GM21381 (cell line): ENCODE results near the gene NPFFR1.
A peak's percentile ranks its signal among the peaks of the same experiment; 100 is the strongest.

Source experiments
- ATAC-seq: cut with Tn5 transposase; IDR thresholded peaks from one replicate; pipeline ENCODE4 v1.9.1; 2021; ENCODE audit warnings: mild to moderate bottlenecking, moderate library complexity; ENCODE audit not compliant: unreplicated experiment

NPFFR1 gene

DNA sequence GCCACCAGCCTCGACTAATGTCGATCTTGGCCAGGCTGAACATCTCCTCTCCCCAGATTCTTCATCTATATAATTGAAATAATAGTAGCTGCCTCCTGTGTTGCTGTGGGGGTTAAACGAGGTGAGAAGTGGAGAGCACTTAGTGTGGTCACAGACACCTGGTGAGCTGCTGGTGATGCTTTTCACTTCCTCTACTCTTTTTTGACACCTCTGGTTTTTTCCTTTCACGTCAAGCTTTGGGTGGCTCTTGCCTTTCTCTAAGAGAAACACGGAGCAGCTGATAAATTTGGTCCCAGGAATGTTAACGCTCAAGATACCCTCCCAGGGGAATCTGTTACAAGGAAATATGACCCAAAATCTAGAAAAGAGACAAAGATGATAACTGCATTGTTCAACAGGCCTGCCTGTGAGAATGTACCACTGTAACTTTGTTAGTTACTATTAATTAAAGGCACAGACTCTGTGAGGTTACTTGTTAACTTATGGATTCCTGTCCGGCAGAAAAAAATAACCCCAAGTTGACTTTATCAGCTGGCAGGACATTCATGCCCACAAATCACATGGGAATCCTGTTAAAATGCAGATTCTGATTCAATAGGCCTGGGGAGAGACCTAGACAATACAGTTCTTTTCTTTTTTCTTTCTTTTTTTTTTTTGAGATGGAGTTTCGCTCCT, 9.5 kb upstream of the NPFFR1 start:
- peak; percentile 87 for ATAC-seq

DNA sequence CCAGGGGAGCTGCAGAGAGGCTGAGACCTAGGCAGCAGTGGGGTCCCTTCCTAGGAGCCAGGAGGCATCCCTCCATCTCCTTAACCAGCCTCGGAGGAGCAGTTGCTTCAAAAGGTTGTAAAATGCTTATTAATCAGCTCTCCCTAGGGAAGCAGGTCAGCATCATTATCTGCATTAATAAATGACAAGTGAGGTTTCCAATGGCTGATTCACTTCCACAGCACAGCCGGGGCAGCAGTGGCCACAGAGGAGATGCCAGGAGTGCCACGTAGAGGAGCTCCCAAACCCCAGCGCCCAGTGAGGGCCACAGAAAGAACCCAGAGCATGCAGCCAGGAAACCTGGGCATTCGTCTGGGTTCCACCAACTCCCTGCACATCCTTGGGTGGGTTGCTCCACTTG, 8.2 kb upstream of the NPFFR1 start:
- no peak for ATAC-seq

DNA sequence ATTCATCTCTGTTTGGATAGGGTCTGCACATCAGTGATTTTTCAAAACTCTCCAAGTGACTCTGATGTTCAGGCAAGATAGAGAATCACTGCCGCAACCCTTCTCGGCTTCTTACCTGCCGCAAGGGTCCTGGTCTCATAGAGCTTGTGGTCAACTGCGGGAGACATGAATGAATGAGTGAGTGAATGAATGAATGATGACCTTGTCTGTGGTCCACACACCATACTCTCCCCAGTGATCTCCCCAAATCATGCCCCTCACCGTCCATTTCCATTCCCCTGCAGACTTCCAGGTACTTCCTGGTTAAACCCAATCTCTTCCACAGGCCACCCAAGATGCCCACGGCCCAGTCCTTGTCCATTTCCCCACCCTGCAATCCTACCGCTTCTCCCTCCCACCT, 5.9 kb upstream of the NPFFR1 start:
- ATAC-seq, result no peak

DNA sequence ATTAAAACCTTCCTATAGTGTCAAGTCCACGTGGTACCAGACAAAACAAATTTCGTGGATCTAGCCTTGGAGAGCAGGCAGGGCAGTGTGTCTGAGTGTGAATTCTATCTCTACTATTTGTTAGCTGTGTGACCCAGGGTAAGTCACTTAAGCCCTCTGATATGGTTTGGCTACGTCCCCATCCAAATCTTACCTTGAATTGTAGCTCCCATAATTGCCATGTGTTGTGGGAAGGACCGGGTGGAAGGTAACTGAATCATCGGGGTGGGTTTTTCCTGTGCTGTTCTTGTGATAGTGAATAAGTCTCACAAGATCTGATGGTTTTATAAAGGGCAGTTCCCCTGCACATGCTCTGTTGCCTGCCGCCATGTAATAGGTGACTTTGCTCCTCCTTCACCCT, 2.8 kb upstream of the NPFFR1 start:
- no peak for ATAC-seq

DNA sequence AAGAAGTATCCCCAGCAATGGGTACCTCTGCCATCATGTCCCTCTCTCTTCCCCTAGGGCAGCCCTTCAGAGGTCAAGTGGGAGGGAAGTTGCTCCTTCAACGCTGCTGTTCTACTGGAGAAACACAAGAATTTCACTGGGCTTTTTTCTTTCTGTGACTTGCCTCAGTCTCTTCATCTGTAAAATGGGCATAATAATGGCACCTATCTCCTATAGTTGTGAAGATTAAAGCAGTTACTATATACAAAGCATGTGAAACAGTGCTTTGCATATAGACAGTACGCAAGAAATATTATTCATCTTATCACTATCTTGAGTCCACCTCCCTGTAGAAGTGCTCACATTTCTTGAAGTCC, 1.6 kb upstream of the NPFFR1 start:
- ATAC-seq, result no peak

DNA sequence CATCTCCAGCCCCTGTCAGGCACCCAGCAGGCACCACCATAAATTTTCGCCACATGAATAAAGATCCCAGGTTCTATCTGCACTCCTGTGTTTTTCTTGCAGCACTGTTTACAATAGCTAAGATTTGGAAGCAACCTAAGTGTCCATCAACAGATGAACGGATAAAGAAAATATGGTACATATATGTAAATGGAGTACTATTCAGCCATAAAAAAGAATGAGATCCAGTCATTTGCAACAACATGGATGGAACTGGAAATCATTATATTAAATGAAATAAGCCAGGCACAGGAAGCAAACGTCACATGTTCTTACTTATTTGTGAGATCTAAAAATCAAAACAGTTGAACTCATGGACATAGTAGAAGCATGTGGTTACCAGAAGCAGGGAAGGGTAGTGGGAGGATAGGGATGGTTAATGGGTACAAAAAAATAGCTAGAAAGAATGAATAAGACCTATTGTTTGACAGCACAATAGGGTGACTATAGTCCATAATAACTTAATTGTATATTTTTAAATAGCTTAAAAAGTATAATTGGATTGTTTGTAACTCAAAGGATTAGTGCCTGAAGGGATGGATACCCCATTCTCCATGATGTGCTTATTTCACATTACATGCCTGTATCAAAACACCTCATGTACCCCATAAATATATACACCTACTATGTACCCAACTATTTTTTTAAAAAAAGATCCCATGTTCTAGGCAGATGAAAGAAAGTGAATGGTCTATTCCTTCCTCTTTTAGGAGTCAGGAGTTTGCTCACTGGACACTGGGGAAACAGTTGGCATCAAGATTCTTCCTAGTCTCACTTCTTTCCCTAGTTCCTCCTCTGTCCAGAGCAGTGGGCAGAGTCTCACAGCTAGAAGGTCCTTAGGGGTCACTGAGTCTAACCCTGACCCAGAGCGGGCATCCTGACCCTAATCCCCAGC, 1.0 kb upstream of the NPFFR1 start:
- no peak for ATAC-seq

DNA sequence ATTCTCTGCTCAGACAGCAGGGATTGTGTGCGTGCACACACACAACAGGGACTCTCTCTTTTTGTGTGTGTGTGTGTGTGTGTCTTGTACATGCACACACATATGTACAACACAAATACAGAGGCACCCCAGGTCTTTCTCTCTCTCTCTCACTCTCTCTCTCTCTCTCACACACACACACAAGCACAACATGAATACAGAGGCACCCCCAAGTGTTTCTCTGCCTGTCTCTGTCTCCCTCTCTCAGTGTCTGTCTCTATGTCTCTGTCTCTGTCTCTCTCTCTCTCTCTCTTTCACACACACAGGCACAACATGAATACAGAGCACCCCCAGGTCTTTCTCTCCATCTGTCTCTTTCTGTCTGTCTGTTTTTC, 746 bp downstream of the NPFFR1 start:
- ATAC-seq, result no peak

DNA sequence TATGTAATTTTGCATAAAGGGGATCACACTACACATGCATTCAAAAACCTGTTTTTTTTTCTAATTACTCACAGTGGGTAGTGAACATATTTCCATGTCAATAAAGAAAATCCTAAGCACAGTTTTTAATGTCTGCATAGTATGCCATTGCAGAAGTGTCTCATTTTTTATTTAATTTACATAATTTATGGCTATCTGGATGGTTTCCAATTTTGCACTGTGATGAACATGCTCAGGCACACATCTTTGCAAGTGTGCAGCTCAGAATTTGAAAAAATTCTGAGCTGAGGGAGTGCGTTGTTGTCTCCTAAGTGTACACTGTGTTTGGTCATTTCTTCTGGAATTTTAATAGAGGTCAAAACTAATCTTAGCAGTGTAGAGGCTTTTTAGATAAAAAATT, 2.2 kb downstream of the NPFFR1 start:
- ATAC-seq, result no peak

DNA sequence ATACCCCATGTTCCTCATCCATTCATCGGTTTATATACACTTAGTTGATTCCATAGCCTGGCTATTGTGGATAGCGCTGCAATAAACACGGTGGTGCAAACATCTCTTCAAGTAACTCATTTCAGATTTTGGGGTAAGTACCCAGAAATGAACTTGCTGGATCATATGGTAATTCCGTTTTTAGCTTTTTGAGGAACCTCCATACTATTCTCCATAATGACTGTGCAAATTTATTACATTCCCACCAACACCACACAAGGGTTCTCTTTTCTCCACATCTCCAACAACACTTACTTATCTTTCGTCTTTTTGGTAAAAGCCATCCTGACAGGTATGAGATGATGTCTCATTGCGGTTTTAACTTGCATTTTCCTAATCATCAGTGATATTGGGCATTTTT, 3.7 kb downstream of the NPFFR1 start:
- ATAC-seq, result no peak

DNA sequence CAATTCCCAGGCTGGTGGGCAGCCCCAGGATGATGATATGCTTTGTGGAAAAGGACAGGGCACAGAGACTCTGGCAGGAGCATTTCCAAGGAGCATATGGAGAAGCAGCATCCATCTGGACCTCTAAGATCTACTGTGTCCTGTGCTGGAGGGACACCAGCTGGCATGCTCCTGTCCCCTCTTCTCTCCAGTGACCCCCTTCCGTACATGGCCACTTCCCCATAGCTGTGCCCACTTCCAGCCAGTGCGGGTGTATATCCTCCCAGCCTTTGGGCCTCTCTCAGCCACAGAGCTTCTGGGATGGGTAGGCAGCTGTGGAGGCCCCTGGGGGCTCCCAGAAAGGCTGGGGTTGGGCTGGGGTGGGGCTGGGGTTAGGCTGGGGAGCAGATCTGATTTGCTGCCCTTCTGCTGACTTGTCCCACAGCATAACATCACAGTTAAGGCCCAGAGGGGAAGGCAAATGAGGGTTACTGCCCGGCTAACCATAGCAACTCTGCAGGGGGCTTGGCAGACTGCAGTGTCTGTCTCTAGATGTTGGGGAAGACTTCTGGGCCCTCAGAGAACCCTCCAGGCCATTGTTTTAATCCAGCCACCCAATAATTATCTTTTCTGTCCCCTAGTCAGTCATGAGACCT, 6.3 kb downstream of the NPFFR1 start:
- no peak for ATAC-seq

DNA sequence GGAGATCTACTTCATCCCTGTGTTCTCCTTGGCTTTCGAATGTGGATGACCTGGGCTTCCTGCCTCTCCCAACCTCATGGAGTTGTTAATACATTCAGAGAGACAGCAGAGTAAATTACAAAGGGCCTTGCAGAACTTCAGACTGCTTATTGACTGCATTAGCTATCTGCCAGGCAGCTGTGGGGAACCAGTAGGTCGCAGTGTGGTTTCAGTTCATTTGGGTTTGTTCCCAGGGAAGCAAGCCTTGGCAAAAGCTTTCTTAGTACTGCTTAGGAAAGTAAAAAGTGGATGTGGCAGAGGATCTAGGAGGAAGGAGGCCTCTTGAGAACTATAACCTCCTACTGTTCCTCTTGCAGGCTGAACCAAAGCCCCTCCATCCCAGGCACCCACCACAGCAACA, 9.2 kb downstream of the NPFFR1 start:
- ATAC-seq, result no peak

DNA sequence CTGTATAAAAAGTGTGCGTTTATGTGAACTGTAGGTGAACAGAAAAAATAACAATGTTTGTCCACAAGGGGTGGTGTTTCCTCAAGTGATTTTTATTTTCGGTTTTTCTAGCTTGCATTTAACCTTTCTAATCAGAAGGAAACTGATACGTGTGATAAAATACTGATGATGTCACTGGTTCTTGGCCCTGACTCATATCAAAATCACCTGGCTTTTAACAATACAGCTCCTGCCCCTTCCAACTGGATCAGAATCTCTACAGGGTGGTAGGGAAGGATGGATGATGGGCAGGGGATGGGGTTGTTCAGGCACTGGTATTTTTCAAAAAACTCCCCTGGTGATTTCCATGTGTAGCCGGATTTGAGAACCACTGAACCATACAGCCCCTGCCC, 10.9 kb downstream of the NPFFR1 start:
- ATAC-seq, result no peak

DNA sequence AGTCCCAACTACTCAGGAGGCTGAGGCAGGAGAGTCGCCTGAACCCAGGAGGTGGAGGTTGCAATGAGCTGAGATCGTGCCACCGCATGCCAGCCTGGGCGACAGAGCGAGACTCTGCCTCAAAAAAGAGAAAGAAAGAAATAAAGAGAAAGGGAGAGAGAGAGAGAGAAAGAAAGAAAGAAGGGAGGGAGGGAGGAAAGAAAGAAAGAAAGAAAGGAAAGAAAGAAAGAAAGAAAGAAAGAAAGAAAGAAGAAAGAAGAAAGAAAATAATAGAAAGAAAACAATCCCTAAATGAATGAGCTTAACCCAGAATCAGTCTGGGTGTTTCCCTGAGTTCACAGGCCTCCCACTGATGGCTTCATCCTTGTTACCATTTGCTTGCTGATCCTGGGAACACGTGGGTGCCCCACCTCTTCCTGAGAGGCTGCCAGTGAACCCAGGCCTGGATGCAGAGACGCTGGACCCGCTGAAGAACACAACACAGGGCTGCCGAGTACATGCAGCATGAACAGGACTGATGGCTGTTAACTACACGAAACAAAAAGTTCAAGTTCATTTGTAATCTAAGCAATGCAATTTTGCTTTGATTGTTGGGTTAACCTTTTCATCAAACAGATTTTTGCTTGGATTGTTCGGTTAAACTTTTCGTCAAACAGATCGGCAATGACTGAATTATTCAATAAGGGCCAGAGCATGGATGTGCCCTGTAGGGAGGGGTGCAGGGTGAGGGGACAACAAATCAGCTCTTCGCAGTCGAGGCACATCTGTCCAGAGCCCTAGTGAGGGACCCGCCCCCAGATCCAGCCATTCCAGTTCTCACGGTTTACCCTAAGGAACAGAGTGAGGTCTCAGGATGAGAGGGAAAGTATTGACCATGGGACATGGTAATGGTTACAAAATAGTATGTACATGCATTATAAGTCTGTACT, 11.5 kb downstream of the NPFFR1 start:
- no peak for ATAC-seq

DNA sequence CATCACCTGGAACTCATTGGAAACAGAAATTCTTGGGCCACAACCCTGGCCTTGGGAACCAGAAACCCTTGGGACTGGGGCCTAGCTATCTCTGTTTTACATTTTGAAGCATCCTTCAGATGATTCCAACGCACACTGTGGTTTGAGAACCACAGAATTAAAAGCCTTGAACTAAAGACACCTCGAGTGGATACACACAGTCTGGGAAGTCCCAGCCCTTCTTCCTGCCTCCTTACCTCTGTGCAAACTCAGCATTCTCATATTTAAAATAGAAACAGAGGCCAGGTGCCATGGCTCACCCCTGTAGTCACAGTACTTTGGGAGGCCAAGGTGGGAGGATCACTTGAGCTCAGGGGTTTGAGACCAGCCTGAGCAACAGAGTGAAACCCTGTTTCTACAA, 12.9 kb downstream of the NPFFR1 start:
- no peak for ATAC-seq

DNA sequence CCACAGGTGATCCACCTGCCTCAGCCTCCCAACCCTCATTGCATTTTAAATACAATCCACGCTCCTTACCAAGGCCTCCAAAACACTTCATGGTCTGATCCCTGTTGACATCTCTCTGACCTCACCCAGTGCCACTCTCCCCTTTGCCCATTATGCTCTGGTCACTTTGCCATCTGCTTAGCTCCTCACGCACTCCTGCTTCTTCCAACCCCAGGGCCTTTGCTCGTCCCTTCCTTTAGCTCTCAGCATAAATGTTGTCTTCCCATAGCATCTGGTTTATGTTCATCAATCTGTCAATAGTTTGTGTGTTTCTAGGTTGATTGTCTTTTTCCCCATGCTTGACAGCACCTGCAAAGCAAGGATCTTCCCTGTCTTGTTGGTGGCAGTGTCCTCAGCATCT, 14.1 kb downstream of the NPFFR1 start:
- no peak for ATAC-seq

DNA sequence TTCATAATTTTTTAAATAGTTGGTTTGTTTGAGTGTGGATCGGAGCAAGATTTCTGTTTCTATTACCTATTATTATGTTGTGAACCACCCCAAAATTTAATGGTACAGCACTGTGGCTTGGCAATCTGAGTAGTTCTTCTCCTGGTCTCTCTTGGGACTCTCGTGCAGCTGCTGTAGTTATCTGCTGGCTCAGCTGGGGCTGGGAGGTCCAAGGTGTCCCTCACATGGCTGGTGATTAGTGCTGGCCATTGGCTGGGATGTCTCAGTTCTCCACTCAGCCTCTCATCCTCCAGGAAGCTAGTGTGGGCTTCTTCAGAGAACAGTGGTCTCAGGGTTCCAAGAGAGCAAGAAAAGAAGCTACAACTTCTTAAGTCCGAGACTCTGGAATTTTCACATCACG, 15.4 kb downstream of the NPFFR1 start:
- ATAC-seq, result no peak

DNA sequence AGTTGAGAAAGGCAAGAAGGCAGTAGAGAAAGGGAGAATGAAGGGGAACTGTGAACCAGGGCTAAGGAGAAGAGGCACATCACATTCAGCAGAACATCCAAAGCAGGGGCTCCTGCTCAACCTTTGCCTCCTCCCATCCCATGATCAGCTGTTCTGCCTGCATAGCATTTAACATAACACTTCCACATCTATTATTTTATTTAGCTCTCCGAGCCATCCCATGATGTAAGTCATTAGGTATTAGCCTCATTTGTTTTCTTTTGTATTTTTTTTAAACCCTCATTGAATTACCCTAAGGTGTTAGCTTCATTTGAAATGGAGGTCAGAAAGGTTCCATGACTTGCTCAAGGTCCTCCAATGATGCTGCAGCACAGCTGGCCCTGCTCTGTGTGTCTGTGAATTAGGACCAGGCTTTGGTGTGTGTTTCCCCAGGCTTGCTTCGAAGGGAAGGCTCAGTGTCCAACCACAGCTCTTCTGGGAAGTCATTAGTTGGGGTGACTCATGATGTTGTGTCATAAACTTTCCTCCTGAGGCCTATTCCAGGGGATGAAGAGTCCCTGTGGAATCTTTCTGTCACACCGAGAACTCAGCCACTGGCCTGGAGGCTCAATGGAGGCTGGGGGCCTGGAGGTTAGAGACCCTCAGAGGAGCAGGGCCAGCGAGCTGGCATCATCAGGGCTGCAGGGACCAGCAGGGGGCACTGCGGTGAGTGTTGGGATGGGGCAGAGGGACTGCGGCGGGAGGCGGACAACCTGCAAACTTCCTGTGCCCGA, 16.5 kb downstream of the NPFFR1 start:
- no peak for ATAC-seq

DNA sequence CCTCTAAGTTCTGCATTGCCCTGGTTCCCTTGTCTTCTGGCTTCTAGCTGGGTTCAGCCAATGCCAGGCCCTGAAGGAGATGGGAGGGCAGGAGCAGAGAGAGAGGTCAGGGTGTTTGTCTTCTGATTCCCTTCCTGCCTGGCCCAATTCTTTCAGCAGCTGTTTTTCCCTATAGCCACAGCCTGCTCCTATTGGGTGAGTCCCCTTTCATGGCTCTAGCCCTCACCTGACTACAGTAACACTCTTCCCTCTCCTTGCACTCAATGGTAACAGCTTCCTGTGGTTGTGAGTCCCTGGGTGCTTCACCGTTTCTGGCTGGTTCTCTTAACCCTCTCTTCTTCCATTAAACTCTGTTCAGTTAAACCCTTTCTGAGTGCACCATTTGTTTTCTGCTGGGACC, 17.1 kb downstream of the NPFFR1 start:
- no peak for ATAC-seq

DNA sequence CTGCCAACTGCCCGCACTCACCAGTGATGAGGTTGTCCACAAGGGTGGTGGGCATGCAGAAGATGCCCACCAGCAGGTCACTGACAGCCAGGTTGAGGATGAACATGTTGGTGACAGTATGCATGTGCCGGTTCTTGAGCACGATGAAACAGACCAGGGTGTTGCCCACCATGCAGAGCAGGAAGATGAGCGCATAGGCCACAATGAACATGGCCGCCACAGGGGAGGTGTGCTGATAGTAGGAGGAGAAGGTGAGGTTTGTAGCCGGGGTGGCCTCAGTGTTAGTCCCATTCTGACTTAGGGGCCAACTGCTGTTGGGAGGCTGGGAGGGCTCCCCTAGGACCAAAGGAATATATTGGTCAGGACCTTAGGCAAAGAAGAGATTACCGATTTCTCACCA, 17.7 kb downstream of the NPFFR1 start:
- no peak for ATAC-seq

DNA sequence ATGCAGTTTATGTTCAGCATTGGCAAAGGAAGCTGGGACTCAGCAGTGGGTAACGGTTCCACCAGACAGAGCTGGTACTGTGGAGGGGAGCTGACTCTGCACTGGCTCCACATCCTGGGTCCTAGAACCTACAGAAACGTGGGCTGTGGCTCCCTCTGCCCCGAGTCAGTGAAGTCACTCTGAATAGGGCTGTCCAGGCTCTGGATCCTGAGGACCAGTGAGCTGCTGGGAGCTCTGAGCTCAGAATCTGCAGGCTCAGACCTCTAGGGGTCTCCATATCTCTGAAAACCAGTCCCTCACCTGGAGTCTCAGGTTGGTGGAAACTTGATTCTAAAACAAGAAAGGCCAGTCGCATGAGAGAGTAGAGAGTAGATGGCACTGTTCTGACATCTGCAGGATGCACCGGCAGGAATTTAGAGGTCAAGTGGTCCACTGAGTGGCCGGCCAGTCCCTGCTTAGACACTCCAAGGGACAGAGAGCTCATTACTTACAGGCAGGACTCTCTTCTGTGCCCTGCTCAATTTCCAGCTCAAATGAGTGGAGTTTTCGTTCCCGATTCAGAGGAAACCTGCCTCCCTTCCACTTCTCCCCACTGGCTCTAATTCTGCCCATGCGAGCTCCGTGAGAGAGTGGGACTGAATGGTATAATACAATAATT, 18.6 kb downstream of the NPFFR1 start:
- no peak for ATAC-seq
